Measurements from ENCODE around the gene KEAP1. TPM values are rescaled to one million over a fixed set of nuclear protein-coding genes. Genes with fewer than 3 reads are reported as not detected.
"Not testable (repeated sequence)": the region's sequence is repeated elsewhere in the genome, so short reads cannot be mapped to it uniquely, and the experiment has no call there.

KEAP1 gene
- total RNA-seq = 74.5 TPM
- long read RNA-seq, transcript KEAP1-202 (6 exons, 2,648 nt) = major isoform, 279 of 367 reads
- long read RNA-seq, transcript KEAP1-201 (6 exons, 2,955 nt) = minor isoform, 28 of 367 reads
- long read RNA-seq, partial matches to known transcripts = 34 of 367 reads
- long read RNA-seq, other reads (novel, unspliced or antisense) = 25 of 367 reads

- peak within 1 kb of the TSS; percentile 95 for H3K4me3 ChIP-seq
- TF ChIP-seq CTCF (IDR thresholded peaks at IDR 0.05; ENCODE audit: borderline replicate concordance) = no peak
- intact Hi-C loops (cut with micrococcal nuclease) = no loop called here
- peaks cover 56% of the 10 kb centered on the region for H3K4me1 ChIP-seq
- no peaks in the 10 kb centered on the region for H3K9me3 ChIP-seq (replicated peaks)
- H3K27ac ChIP-seq (replicated peaks) = peak within 1 kb of the TSS; percentile 99
- no peaks in the 10 kb centered on the region for H3K27me3 ChIP-seq (ENCODE audit: low read depth)
- H3K36me3 ChIP-seq = peaks cover 19% of the 10 kb centered on the region
- DNase-seq = peak; percentile 45
These were observed at the start of gene KEAP1 for GRCh38 chr19:10503002-10503789. Gene KEAP1 (minus strand): TSS chr19:10503356. CDS start chr19:10500033, 3,323 bp downstream.

GRCh38 chr19:10552510-10553053 lies 49.4 kb upstream of the KEAP1 start:
- H3K4me1 ChIP-seq = no peaks in the 10 kb centered on the region

GRCh38 chr19:10551698-10552301 lies 48.6 kb upstream of the KEAP1 start:
- Histone ChIP-seq H3K27me3 (ENCODE audit: low read depth) (no peaks in the 10 kb centered on the region), H3K36me3 (peaks cover 98% of the 10 kb centered on the region), H3K9me3 (replicated peaks) (no peaks in the 10 kb centered on the region), H3K27ac (replicated peaks) (no peak overlapping the region), H3K4me1 (no peaks in the 10 kb centered on the region), H3K4me3 (no peak overlapping the region)
- intact Hi-C loops (cut with micrococcal nuclease) = no loop called here
- DNase-seq = no peak
- TF ChIP-seq CTCF (IDR thresholded peaks at IDR 0.05; ENCODE audit: borderline replicate concordance) = no peak

More at GRCh38 chr19:10552510-10553053, 49.4 kb upstream of the KEAP1 start:
- no peaks in the 10 kb centered on the region for H3K27me3 ChIP-seq (ENCODE audit: low read depth)
- no peak for DNase-seq
- H3K9me3 ChIP-seq (replicated peaks) = no peaks in the 10 kb centered on the region
- H3K27ac ChIP-seq (replicated peaks) = no peak overlapping the region
- intact Hi-C loops (cut with micrococcal nuclease) = no loop called here
- TF ChIP-seq CTCF (IDR thresholded peaks at IDR 0.05; ENCODE audit: borderline replicate concordance) = no peak
- H3K36me3 ChIP-seq = peaks cover 100% of the 10 kb centered on the region
- no peak overlapping the region for H3K4me3 ChIP-seq

GRCh38 chr19:10551006-10551405 lies 47.9 kb upstream of the KEAP1 start:
- H3K4me1 ChIP-seq; H3K27me3 ChIP-seq (ENCODE audit: low read depth); H3K27ac ChIP-seq (replicated peaks); intact Hi-C loops (cut with micrococcal nuclease); H3K4me3 ChIP-seq; H3K9me3 ChIP-seq (replicated peaks); DNase-seq: not testable (repeated sequence)
- peaks cover 94% of the 10 kb centered on the region for H3K36me3 ChIP-seq

GRCh38 chr19:10550336-10550735 lies 47.2 kb upstream of the KEAP1 start:
- Histone ChIP-seq H3K4me3 (no peak overlapping the region), H3K4me1 (peaks cover 7% of the 10 kb centered on the region), H3K27ac (replicated peaks) (no peak overlapping the region), H3K36me3 (peaks cover 91% of the 10 kb centered on the region), H3K27me3 (ENCODE audit: low read depth) (no peaks in the 10 kb centered on the region), H3K9me3 (replicated peaks) (no peaks in the 10 kb centered on the region)
- TF ChIP-seq CTCF (IDR thresholded peaks at IDR 0.05; ENCODE audit: borderline replicate concordance) = no peak
- DNase-seq = no peak
- intact Hi-C loops (cut with micrococcal nuclease) = no loop called here
